Thyroid gland (tissue), 4 donors: Measurements from ENCODE around the gene NOL11. TPM values are rescaled to one million over a fixed set of nuclear protein-coding genes. Genes with fewer than 3 reads are reported as not detected.

Experiments
- DNase-seq, 2 donors: peaks; one replicate each; pipeline ENCODE4 v3.0.0-alpha.2; 2019
- H3K27ac ChIP-seq, 3 donors: fragments of 200-600 bp; sonication (generic); 1 replicate in 2 of 3; 2 replicates in 1 of 3; pipeline ENCODE4 v1.5.1; 2016 to 2019; ENCODE audit warnings: mild to moderate bottlenecking in 1 of 3, moderate library complexity in 1 of 3
- H3K27me3 ChIP-seq: fragments of 200-600 bp; sonication (generic); one replicate; pipeline ENCODE4 v1.5.1; 2019
- H3K36me3 ChIP-seq, 2 donors: fragments of 200-600 bp; sonication (generic); one replicate each; pipeline ENCODE4 v1.5.1; 2016 to 2019
- H3K4me1 ChIP-seq, 2 donors: fragments of 200-600 bp; sonication (generic); one replicate each; pipeline ENCODE4 v1.5.1; 2017 to 2019
- H3K4me3 ChIP-seq, 3 donors: fragments of 200-600 bp; sonication (generic); replicated peaks in 1 of 3; 1 replicate in 2 of 3; 2 replicates in 1 of 3; pipeline ENCODE4 v1.5.1; 2016; ENCODE audit warnings: mild to moderate bottlenecking in 1 of 3
- H3K9me3 ChIP-seq: fragments of 200-600 bp; sonication (generic); one replicate; pipeline ENCODE4 v1.5.1; 2017
- CTCF ChIP-seq, 6 experiments: fragments of 200-600 bp in 3 of 6; fragments of 450-650 bp in 3 of 6; sonication (generic) in 3 of 6; IDR thresholded peaks; one replicate each; pipeline ENCODE4 v1.5.1; 2016 to 2019; ENCODE audit warnings: antibody characterized with exemption in 6 of 6, mild to moderate bottlenecking in 2 of 6, inconsistent platforms in 1 of 6, moderate library complexity in 1 of 6
- POLR2A ChIP-seq, 2 donors: fragments of 450-650 bp; IDR thresholded peaks; one replicate each; pipeline ENCODE4 v1.6.1; 2017; ENCODE audit warnings: antibody characterized with exemption in 2 of 2, mild to moderate bottlenecking in 2 of 2, moderate library complexity in 1 of 2
- WGBS, 2 donors: methylation state at CpG; one replicate each; pipeline ENCODE4 v1.1.5; 2017; 5-methylcytosine and 5-hydroxymethylcytosine counted together
- intact Hi-C: fragments of 100-400 bp; cut with DNase I; formaldehyde crosslinking; loops from one replicate; pipeline ENCODE4 v1.15.1; 2023
- total RNA-seq, 4 donors: library from RNA; depleted of rRNA; stranded (reverse); fragments of >200 nt; gene quantifications; one replicate each; pipeline ENCODE4 v1.2.3, GENCODE V29; 2016

Gene NOL11
- total RNA-seq: 10 to 100 TPM; 25.7 to 43.7 (median 34.8) TPM

- Histone ChIP-seq H3K4me1 (peaks cover 9 to 10% of the 10 kb centered on the region in 2 donors), H3K36me3 (peaks cover 9 to 22% of the 10 kb centered on the region in 2 donors), H3K27me3 (no peaks in the 10 kb centered on the region), H3K4me3 (peak within 1 kb of the TSS; percentile 38 to 93 (median 86)), H3K27ac (peak within 1 kb of the TSS; percentile 67 to 84 (median 80)), H3K9me3 (no peaks in the 10 kb centered on the region)
- TF ChIP-seq POLR2A (IDR thresholded peaks at IDR 0.05) (peak in 1 of 2 donors; percentile 94), CTCF (IDR thresholded peaks at IDR 0.05) (peak; percentile 60 to 99 (median 92))
- 0% methylated on average over 31 to 46 of the region's 49 CpGs for WGBS, 2 donors
- peak; percentile 98 to 99 for DNase-seq
- intact Hi-C loops: loop anchor here (10.0 kb wide), 1 partner anchor 343 kb away; the partner anchor contains the start of gene PITPNC1
Observed at GRCh38 chr17:67717624-67718324, at the start of gene NOL11. NOL11 (plus strand) TSS chr17:67717936; CDS start chr17:67717948, 12 bp downstream.

- no peak for TF ChIP-seq POLR2A (IDR thresholded peaks at IDR 0.05)
- no peak for TF ChIP-seq CTCF (IDR thresholded peaks at IDR 0.05)
- Histone ChIP-seq H3K27ac (peak overlapping the region in 1 of 3 donors; percentile 28), H3K4me1 (peaks cover 4 to 13% of the 10 kb centered on the region in 2 donors), H3K4me3 (no peak overlapping the region), H3K9me3 (no peaks in the 10 kb centered on the region), H3K36me3 (no peaks in the 10 kb centered on the region), H3K27me3 (no peaks in the 10 kb centered on the region)
- peak in 1 of 2 donors; percentile 14 for DNase-seq
- WGBS, 2 donors: 18 to 27% methylated on average over 3 of the region's 3 CpGs
- intact Hi-C loops: no loop called here
Observed at GRCh38 chr17:67671493-67671892, 46.2 kb upstream of the NOL11 start.

GRCh38 chr17:67672592-67673335, 45.0 kb upstream of the NOL11 start:
- Histone ChIP-seq H3K4me1 (peaks cover 4 to 23% of the 10 kb centered on the region in 2 donors), H3K9me3 (no peaks in the 10 kb centered on the region), H3K27ac (no peak overlapping the region), H3K36me3 (no peaks in the 10 kb centered on the region), H3K4me3 (no peak overlapping the region), H3K27me3 (no peaks in the 10 kb centered on the region)
- intact Hi-C loops: no loop called here
- DNase-seq: no peak
- WGBS, 2 donors: 88 to 91% methylated on average over 10 of the region's 10 CpGs
- TF ChIP-seq CTCF (IDR thresholded peaks at IDR 0.05) (no peak), POLR2A (IDR thresholded peaks at IDR 0.05) (no peak)

GRCh38 chr17:67675481-67675880, 42.3 kb upstream of the NOL11 start:
- no peaks in the 10 kb centered on the region for H3K27me3 ChIP-seq
- 82 to 89% methylated on average over 4 of the region's 4 CpGs for WGBS, 2 donors
- H3K36me3 ChIP-seq: no peaks in the 10 kb centered on the region
- no peak for DNase-seq
- no peak overlapping the region for H3K27ac ChIP-seq
- peaks cover 4 to 23% of the 10 kb centered on the region in 2 donors for H3K4me1 ChIP-seq
- no peak for TF ChIP-seq CTCF (IDR thresholded peaks at IDR 0.05)
- TF ChIP-seq POLR2A (IDR thresholded peaks at IDR 0.05): no peak
- H3K4me3 ChIP-seq: no peak overlapping the region
- no peaks in the 10 kb centered on the region for H3K9me3 ChIP-seq
- intact Hi-C loops: no loop called here

GRCh38 chr17:67676305-67676704, 41.4 kb upstream of the NOL11 start:
- H3K27me3 ChIP-seq: no peaks in the 10 kb centered on the region
- intact Hi-C loops: no loop called here
- H3K36me3 ChIP-seq: no peaks in the 10 kb centered on the region
- DNase-seq: no peak
- no peaks in the 10 kb centered on the region for H3K9me3 ChIP-seq
- peak overlapping the region in 1 of 3 donors; percentile 13 for H3K27ac ChIP-seq
- 78 to 87% methylated on average over 4 of the region's 4 CpGs for WGBS, 2 donors
- no peak overlapping the region for H3K4me3 ChIP-seq
- TF ChIP-seq POLR2A (IDR thresholded peaks at IDR 0.05): no peak
- TF ChIP-seq CTCF (IDR thresholded peaks at IDR 0.05): no peak
- H3K4me1 ChIP-seq: peaks cover 4 to 19% of the 10 kb centered on the region in 2 donors
